Fibroblast of mammary gland (primary cell): ENCODE measurements around the gene EXOSC9.

Experiments
- DNase-seq: peaks from one replicate; pipeline ENCODE4 v3.0.0-alpha.2; 2010; ENCODE audit warnings: low read depth
- H3K4me3 ChIP-seq: 2 replicates; pipeline ENCODE4 v1.5.1; 2011; ENCODE audit warnings: low read depth, mild to moderate bottlenecking, low read length, moderate library complexity; ENCODE audit not compliant: control insufficient read depth
- TF ChIP-seq, protein P1 (sequence below): conservative IDR thresholded peaks from 2 replicates; pipeline ENCODE4 v1.5.1; 2011; ENCODE audit warnings: low read depth, low read length, inconsistent platforms; ENCODE audit not compliant: control insufficient read depth, insufficient read depth

The EXOSC9 gene

DNA sequence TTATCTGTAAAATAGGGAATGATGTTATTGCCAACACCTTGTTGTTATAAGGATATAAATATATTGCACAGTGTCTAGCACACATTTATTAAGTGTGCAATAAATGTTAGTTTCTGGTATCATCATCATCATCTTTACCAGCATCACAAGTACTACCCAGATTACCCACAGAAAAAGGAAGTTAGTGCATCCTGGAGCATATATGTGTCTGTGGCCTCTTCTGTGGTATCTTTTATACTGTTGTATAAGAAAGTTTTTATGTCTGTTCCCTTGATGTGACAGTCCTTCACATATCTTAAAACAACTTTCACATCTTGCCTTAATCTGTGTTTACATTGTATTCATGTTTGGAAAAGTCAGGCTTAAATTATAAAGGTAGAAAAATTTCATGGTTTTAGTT is 10.0 kb downstream of the EXOSC9 start:
- no peak overlapping the region for H3K4me3 ChIP-seq
- TF ChIP-seq, protein P1, sequence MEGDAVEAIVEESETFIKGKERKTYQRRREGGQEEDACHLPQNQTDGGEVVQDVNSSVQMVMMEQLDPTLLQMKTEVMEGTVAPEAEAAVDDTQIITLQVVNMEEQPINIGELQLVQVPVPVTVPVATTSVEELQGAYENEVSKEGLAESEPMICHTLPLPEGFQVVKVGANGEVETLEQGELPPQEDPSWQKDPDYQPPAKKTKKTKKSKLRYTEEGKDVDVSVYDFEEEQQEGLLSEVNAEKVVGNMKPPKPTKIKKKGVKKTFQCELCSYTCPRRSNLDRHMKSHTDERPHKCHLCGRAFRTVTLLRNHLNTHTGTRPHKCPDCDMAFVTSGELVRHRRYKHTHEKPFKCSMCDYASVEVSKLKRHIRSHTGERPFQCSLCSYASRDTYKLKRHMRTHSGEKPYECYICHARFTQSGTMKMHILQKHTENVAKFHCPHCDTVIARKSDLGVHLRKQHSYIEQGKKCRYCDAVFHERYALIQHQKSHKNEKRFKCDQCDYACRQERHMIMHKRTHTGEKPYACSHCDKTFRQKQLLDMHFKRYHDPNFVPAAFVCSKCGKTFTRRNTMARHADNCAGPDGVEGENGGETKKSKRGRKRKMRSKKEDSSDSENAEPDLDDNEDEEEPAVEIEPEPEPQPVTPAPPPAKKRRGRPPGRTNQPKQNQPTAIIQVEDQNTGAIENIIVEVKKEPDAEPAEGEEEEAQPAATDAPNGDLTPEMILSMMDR = no peak
- no peak for DNase-seq

DNA sequence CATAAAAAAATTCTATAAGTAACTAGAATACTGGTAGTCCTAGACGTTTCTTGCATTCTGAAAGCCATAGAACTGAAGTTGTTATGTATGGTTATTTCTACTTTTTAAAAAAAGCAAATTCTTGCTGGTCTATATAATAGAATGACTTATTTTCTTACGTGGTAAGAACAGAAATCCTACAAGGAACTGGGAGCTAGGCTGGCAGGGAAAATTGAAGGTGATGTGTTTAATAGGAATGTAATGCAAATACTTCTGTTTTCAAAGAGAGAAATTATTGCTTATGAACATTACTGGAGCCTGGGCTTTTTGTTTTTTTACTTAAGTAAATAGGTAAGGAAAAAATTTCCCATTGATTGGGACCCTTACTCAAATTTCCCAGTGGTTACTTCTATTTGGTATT is 13.6 kb downstream of the EXOSC9 start:
- no peak for DNase-seq
- no peak overlapping the region for H3K4me3 ChIP-seq
- TF ChIP-seq, protein P1 = no peak

DNA sequence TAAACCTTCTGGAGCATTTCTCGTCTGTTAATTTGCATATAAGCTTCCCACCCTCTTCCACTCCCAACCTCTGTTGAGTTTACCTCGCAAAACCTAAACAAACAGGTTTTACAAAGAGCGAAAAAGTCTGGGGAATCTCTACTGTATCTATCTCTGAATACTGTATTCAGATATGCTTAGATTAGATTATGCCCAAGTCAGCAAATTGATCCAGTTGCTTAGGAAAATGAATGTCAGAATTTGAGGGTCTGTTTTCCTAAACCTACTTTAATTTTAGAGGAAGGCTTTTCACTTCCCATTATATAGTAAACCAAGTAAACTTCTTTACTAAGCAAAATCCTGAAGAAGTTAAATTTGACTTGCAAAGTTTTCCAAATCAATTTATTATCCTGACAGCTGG is 15.9 kb downstream of the EXOSC9 start:
- no peak for DNase-seq
- TF ChIP-seq, protein P1 = no peak
- no peak overlapping the region for H3K4me3 ChIP-seq

GRCh38 chr4:121817701-121818100 is 16.6 kb downstream of the EXOSC9 start:
- TF ChIP-seq, protein P1 = no peak
- DNase-seq = no peak
- no peak overlapping the region for H3K4me3 ChIP-seq

DNA sequence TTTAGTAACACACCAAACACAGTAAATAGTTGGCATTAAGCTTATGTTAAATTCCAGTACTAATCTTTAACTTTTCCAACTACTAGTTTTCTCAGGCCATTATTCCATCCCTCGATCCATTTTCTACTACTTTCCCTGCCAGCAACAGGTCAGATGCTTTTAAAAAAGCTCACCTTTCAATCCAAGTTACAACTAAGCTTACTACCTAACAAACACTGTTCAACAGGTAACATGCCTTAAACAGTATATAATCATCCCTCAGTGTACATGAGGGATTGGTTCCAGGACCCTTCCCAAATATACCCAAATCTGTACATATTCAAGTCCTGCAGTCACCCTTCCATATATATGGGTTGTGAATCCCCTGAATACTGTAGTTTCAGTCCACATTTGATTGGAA is 17.1 kb downstream of the EXOSC9 start:
- H3K4me3 ChIP-seq = no peak overlapping the region
- DNase-seq = no peak
- TF ChIP-seq, protein P1 = no peak

DNA sequence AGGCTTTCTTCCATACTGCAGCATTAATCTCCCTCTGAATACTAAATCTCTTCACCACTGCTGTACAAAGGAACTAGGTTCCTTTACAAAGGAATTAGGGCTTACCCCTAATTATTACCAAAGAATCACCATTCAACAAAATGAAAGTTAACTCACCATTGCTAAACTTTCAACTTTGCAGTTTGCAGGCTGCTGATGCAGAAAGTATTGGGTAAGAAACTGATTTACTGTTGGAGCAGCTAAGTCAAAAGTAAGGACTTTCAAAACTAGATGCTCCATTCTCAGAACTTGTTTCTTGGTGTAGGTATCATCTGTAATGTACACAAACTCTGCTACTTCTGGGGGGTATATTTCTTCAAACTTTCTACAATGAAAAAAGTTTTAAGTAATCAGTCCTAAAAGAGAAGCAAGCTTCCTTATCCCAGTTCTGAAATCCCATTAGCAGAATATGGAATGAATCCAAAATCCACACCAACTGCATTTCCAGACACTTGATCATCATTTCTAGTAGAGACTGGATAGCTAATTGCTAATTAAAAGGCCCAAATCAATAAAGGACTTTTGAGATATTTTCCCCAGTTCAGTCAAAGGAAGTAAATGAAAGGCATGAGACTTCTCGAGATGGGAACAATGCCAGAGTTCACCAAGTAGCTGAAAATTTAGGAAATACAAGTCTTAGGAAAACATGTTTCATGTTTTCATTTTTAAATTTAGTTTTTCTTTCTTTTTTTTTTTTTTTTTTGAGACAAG is 18.3 kb downstream of the EXOSC9 start:
- no peak for DNase-seq

DNA sequence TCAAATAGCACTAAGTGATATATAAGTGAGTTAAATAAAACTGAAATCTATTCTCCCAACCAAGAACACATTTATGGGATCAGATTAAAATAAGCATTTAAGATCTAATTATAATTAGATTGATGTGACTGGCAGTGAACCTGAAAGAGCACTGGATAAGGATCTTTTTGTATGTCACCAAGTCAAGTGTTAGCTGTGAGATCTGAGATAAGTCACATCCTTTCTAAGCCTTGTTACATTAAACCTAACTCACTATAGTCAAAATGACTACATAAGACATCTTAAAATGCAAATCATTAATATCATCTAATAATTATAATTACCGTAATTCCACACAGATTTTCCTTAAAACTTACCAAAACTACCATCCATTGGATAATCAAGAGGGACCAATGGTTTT is 20.9 kb downstream of the EXOSC9 start:
- H3K4me3 ChIP-seq = peak overlapping the region; percentile 84
- DNase-seq = no peak
- TF ChIP-seq, protein P1 = no peak

More for the DNA sequence above, 18.3 kb downstream of the EXOSC9 start:
- H3K4me3 ChIP-seq = no peak overlapping the region
- TF ChIP-seq, protein P1 = no peak
